NCI-H1417 treated with DMSO at 0.1 percent for 48 hours (cell line): ENCODE results near the gene C3orf70.

Experiments used
- DNase-seq: peaks from one replicate; lab custom pipeline; 2025; lab: John Stamatoyannopoulos, UW

C3orf70 gene, protein sequence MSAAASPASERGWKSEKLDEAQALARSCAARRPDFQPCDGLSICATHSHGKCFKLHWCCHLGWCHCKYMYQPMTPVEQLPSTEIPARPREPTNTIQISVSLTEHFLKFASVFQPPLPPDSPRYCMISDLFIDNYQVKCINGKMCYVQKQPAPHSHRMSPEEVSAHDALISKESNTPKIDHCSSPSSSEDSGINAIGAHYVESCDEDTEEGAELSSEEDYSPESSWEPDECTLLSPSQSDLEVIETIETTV

DNA sequence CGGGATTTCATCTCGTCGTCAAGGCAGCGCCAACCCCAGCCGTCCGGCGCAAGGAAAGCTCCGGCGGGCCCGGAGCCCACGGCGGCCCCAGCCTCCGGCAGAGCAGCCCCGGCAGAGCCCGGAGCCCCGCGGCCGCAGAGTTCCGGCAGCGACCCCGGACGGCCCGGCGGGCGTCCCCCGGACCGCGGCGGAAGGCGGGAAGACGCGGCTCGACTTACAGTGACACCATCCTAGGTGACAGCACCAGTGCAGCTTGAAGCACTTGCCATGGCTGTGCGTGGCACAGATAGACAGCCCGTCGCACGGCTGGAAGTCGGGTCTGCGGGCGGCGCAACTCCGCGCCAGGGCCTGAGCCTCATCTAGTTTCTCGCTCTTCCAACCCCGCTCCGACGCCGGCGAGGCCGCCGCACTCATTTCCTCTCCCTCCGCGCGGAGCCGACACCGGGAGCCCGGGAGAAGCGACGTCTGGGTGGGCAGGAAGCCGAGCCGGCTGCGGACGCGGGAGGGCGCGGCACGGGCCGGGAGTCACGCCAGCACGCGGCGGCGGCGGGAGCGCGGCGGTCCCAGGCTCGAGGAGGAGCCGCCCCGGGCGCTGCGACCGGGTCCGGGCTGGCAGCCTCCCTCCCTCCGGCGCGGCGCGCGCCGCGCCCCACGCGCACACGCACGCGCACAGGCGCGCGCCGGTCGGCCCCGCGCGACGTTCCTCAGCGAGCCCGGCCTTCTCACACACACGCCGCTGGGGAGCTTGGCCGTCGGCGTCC is at the start of gene C3orf70:
TSS of gene C3orf70 (minus strand) at position 651 of the 761 bp plus-strand sequence. CDS start at position 414, 237 bp downstream.
- no peak for DNase-seq

DNA sequence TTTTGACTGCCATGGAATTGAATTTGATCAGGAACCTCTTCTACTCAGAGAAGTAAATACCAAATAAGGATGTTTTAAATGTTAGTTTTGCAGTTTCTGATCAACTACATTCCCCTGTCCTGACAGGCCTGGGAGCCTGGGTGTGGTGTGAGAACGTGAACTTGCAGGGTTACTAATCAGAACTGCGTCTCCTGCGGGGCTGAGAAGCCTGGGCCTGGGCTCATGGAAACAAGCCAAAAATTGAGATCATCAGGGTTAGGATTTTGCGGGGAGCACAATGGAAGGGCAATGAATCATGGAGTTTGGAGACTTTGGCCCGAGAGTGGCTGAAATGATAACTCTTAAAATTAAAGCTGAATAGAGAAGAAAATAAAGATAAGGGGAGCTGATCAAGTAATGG is 47.8 kb upstream of the C3orf70 start:
- DNase-seq = no peak

DNA sequence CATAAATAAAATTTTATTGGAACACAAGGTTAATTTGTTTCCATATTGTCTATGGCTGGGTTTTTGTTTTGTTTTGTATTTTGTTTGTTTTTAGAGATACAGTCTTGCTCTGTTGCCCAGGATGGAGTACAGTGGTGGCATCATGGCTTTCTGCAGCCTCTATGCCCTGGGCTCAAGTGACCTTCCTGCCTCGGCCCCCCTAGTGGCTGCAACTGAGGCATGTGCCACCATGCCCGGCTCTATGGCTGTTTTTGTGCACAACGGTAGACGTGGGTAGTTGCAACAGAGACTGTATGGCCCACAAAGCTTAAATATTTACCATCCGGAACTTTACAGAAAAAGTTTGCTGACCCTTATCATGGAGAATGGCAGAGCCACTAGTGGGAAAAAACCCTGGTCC is 46.8 kb upstream of the C3orf70 start:
- DNase-seq = no peak

DNA sequence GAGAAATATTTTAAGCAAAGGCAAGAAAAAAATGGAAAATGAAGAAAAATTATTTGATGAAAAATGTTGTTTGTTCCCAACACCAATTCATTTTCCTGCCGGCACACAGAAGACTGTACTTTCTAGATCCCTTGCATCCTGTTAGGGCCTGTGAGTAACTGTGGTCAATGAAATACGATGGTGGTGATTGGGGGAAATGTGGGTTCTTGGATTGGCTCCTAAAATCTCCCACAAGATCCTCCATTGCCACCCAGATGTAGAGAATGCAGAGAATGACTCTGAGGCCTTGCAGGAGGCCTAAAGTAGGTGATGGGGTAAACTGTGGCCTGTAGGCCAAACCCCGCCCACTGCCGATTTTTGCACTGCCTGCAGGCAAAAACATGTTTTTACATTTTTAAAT is 46.3 kb upstream of the C3orf70 start:
- no peak for DNase-seq

DNA sequence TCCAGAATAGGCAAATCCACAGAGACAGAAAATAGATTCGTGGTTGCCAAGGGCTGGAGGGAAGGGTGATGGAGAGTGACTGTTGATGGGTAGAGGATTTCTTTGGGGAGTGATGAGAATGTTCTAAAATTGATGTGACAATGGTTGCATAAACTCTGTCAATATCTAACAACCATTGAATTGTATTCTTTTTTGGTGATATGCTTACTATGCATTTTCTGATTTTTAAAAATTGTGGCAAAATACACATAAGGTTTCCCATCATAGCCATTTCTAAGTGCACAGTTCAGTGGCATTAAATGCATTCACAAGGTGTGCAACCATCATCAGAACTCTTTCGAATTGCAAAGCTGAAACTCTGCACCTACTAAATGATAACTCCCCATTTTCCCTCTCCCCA is 44.2 kb upstream of the C3orf70 start:
- DNase-seq = no peak

DNA sequence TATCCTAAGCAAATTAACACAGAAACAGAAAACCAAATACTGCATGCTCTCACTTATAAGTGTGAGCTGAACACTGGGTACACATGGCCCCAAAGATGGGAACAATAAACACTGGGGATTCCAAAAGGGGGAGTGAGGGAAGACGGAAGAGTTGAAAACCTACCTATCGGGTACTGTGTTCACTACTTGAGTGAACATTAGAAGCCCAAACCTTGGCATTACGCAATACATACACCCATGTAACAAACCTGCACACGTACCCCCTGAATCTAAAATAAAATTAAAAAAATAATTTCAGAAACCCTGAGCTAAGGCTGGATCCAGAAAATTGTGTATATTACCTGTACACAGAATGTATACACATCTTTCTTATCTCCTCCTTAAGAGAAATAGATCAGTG is 42.8 kb upstream of the C3orf70 start:
- no peak for DNase-seq

DNA sequence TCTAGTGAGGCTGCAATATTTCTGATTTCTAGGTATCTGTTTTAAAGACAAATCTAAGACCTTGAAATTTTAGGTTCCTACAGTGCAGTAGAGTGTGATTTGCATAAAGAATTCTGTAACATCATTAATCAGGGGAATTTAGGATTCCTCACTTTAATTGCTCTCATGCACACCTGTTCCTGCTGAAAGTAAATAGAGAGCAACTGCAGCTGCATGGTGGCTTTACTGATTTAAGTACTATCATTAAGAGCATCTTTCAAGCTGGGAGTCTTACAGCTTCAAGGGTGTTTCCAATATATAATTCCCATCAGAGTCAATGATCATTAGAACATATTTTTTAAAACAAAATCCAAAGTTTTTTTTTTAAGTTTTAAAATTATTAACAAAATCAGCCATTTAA is 36.0 kb upstream of the C3orf70 start:
- peak; percentile 16 for DNase-seq

DNA sequence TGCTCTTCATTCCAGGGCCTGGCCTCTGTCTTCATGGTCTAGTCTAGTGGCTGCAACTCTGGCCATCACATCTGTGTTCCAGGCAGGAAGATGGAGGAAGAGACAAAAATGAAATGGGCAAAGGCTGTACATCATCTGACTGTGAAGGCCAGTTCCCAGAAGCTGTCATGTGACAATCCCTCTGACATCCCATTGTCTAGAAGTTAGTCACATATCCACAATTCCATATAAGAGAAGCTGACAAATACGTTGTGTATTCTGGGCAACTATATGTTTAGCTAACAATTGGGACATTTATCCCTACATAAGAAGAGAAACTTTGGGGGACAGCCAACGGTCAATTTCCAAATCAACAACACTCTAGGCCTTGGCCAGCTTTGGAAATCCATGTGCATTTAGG is 34.5 kb upstream of the C3orf70 start:
- no peak for DNase-seq

DNA sequence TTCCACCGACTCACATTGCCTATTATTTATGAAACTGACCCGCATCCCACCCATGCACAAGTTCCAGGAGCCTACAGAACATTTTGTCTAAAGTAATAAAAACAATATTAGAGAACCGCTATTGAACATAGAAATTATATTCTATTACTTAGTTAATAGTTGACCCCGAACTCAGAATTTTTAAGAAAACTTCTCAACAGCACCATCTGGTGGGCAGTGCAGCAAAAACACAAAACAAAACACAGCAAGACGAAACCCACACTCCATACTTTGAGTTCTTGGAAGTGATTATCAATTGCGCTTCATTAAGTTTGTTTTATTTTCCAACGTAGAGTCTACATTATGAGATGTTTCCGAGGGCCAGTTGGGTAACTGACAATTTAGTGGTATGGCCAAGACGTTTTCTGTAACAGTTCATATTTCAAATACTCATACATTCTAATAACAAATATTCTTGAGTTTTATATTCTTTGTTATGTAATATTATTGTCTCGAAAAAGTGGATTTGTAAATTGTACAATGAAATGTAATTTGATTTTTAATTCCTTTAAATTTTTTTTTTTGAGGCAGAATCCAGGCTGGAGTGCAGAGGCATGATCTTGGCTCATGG is 24.0 kb upstream of the C3orf70 start:
- DNase-seq = no peak

DNA sequence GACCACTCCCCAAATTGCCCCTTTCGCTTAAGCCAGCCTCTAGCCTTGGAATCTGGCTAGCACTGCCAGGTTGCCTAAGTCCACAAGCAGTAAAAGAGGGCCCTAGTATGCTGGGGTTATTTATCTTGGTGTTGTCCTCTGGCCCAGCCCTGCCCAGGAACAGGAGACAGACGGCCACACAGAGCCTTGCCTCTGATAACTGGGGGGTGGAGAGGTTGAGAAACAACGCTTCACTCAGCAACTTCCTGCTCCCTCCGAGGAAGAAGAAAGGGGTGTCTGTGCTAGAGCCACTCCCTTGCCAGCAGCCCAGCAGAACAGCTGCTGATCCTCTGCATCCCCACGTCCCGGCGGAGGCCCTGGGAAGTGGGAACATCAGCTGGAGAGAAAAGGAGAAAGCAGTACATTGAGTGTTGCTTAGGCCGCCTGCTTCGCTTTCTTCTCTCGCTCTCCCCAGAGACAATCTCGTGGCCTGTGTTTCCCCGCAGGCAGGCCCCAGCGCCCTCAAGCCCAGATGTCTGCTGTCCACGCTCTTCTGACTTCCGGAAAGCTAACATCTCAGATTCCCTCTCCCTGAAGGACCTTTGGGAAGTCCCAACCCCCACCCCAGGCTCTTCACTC is 22.6 kb upstream of the C3orf70 start:
- DNase-seq = no peak

DNA sequence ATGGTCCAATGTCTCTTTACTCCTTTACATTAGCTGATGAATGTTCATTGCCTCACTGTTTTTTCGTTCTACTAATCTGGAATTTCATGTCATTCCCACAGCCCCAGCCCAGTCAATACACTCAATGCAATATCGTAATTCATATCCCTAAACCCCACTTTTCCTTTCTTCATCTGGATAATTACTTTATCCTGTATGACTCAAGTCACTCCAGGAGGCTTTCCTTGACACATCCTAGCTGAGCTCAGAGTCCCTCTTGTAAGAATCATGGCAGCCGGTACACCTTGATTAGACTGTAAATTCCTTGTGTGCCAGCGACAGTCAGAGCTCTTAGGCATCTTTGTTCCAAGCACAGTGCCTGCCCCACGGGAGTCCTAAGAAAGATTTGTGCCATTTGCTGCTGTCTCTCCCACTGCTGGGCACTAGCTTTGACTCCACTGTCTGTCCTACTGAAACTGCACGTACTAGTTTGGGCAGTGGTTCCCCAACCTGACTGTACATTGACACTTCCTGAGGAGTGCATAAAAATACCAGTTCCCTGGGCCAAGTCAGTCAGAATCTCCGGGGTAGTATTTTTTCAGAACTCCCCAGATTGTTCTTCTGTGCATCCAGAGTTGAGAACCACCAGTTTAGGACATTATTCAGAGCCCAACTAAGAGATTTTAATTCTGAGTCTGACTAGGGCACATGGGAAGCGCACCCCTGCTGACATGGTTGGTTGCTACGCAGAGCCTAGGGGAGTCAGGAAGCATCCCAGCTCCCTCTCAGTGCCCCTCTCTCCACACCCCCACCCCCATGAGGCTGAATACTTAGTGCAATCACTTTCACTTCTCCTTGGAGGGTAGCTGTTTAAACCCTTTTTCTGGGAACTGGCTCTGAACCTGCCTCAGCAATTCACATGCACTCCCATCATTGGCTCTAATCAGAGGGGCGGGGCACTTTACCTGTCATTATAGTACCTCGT is 19.5 kb upstream of the C3orf70 start:
- no peak for DNase-seq

DNA sequence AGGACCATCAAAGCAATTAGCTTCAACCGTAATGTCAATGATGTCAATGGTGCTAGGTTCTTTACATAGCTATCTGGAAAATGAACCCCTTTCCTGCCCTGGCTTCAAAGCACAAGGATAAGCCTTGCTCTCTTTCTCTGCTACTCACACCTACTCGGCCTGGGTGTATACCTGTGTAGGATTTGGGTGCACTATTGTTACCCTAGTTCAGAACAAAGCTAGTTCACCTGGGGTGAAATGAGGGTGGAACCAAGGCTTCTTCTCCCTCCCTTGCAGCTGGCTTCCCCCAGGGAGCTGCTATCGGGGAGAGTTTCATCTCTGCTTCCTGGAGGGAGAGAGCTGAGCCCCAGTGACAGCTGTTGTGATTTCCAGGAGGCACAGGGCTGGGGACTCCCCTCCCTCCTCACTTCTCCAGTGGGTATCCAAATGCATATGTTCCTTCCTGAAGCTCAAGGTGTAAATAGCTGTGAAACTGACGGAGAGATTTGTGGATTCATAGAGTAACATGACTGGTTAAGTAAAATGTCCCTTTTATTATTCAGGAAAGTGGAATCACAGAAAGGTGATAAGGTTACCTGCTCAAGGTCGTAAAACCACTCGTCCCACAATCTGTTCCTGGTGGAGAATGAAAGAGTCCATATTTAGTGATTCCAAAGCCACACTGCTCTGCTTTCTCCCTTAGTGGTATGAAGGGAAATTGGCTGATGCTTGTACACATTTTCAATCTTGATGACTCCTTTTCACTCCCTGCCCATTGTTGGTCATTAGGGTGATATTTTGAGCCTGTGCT is 11.8 kb upstream of the C3orf70 start:
- DNase-seq = no peak

DNA sequence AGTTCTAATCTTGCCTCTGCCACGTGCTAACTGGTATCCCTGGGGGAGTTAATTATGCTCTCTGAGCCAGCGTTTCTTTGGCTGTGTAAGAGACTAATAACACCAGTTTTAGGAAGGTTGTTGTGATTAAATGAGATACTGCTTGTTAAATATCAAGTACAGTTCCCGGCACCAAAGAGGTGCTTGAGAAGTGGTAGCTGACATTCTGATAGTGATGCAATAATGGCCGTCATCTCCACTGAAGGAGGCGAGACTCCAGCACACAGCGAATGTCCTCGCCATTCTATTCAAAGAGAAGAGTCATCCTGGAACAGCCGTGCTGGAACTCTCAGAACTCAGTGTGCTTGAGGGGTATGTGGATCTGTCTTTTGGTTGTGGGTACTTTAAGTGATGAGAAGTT is 9.8 kb upstream of the C3orf70 start:
- no peak for DNase-seq

DNA sequence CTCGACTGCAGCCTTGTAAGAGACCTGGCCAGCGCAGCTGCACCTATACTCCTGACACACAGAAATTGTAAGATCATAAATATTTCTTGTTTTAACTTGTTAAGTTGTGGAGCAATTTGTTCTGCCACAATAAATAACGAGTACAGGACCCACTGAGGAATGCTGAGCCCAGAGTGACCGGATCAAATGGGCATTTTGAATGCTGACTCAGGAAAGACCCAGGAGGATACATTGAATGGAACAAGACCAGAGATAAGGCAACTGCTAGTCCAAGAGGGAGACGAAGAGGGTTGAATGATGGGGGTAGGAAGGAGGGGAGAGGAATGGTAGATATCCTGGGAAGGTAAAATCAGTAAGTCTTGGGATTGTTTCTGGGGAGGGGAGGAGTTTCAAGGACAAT is 8.9 kb upstream of the C3orf70 start:
- no peak for DNase-seq

DNA sequence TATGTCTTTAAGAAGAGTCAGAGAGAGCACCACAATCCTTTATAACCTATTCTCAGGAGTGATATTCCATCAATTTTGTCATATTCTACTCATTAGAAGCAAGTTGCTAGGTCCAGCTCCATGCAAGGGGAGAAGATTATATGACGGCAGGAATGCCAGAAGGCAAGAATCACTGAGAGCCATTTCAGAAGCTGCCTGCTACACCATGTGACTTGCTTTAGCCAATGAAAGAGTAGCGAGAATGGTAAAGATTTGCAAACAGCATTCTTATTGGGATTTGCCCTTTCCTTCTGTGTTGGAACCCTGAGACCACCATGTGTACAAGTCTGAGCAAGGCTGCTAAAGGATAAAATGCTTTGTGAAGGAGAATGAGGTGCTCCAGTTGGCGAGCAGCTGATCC is 4.5 kb upstream of the C3orf70 start:
- no peak for DNase-seq

DNA sequence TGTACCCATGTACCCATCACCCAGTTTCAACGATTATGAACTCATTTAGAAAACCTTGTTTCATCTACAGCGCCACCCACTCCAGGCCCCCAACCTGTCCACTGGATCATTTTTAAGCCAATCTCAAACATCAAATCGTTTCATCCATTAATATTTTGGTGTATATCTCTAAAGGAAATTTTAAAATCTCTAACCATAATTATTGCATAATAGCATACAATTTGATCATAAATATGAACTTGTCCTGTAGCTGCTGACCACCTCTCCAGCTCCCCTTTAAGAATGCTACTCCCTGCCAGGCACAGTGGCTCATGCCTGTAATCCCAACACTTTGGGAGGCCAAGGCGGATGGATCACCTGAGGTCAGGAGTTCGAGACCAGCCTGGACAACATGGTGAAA is 2.8 kb upstream of the C3orf70 start:
- no peak for DNase-seq

DNA sequence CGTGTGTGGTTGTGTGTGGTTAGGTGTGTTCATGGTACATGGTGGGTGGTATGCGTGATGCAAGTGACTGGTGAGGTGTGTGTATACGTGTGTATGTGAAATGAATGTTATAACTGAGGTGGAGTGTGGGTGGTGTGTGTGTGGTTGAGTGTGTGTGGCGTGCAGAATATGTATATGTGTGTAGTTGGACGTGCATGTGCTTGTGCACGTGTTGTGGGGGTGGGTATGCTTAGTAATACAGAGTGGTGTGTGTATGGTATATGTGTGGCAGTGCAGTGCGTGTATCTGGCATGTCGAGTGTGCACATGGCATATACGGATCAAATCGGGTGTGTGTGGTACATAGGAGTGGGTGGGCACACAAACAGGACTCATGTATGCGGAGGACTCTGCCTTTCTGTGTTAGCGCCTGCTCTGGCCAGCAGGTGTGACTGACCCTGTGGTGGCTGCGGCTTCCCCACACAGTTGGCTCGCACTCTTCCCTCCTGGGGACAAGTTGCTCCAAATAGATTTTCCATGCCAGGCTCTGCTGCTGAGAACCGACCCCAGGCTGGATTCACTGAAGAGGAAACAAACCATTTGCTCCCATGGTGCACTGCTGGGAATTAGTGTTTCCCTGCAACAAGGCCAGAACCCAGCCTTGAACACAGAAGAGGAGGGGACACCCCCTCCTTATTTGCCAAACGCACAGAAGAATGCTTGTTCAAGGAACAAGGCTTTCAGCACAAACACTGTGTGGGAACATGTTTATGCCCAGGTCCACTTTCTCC is 1.2 kb upstream of the C3orf70 start:
- DNase-seq = no peak

DNA sequence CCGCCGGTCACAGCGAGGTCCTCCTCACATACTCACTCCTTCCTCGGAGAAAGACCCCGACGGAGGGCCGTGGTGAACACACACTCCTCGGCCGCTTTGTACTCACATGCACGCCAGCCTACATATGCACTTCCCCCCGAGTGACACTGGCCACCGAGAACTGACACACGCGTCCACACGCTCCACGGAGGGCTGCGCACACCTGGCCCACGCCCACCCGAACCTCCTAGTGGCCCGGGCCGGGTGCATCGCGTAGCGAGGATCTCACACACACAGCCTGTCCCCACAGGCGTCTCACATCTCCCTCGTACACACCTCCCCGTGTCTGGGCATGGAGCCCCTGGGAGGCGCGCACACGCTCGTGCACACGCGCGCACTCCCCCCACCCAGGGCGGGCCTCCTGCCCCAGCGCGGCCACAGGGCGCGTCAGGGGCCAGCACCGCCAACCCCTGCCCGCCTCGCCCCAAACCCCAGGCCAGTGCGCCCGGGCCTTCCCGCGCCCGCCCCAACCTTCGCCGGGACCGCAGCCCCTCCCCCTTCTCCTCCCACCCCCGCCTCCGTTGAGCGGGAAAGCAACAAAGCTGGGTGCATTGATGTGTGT is 411 bp upstream of the C3orf70 start:
- no peak for DNase-seq

DNA sequence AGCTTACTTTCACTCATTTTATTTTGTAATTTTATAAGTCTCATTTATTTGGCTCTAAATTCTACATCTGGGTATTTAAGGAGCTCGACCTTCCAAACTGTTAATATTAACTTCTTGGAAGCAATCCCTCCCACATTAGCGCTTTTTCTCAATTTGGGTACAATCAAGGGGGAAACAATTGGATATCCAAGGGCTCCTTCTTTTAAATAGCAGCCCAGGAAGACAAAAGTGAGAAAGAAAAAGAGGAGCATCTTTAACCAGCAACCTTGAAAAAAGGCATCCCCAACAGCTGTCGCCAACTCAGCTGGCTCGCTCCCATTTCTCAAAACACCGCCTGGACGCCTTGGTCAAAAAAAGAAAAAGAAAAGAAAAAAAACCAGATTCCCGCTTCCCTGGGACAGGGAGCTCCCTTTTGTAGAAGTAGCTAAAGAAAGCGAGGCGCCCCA is 873 bp downstream of the C3orf70 start:
- DNase-seq = no peak
